Suprapubic skin (tissue), 3 donors: ENCODE data around the gene MYO1E.

Source experiments
- POLR2A ChIP-seq, 2 donors: fragments of 450-650 bp; IDR thresholded peaks; one replicate each; pipeline ENCODE4 v1.6.1; 2017; ENCODE audit warnings: antibody characterized with exemption in 2 of 2, mild to moderate bottlenecking in 2 of 2, moderate library complexity in 2 of 2
- TF ChIP-seq, protein P1 (sequence below), 2 donors: fragments of 200-600 bp in 1 of 2; fragments of 450-650 bp in 1 of 2; sonication (generic) in 1 of 2; IDR thresholded peaks; one replicate each; pipeline ENCODE4 v1.5.1; 2016 to 2019; ENCODE audit warnings: antibody characterized with exemption in 2 of 2, mild to moderate bottlenecking in 1 of 2, moderate library complexity in 1 of 2

DNA sequence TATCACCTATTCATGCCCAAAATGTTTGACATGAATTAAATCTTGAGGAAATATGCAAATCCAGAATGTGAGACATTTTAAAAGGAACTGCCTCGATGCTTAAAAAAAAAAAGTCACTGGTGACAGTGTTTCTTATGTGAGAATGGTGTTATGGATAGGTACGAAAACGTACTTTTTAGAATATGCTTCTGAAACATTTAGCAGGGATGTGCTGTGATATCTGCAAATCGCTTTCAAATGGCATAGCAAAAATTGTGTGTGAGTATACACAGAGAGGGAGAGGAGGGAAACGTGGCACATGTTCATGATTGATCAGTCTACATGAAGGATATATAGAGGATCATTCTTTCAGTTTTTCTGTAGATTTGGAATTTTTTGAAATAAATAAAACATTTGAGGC is 251.7 kb downstream of the MYO1E start:
- TF ChIP-seq, protein P1, sequence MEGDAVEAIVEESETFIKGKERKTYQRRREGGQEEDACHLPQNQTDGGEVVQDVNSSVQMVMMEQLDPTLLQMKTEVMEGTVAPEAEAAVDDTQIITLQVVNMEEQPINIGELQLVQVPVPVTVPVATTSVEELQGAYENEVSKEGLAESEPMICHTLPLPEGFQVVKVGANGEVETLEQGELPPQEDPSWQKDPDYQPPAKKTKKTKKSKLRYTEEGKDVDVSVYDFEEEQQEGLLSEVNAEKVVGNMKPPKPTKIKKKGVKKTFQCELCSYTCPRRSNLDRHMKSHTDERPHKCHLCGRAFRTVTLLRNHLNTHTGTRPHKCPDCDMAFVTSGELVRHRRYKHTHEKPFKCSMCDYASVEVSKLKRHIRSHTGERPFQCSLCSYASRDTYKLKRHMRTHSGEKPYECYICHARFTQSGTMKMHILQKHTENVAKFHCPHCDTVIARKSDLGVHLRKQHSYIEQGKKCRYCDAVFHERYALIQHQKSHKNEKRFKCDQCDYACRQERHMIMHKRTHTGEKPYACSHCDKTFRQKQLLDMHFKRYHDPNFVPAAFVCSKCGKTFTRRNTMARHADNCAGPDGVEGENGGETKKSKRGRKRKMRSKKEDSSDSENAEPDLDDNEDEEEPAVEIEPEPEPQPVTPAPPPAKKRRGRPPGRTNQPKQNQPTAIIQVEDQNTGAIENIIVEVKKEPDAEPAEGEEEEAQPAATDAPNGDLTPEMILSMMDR (IDR thresholded peaks at IDR 0.05), result no peak
- TF ChIP-seq POLR2A (IDR thresholded peaks at IDR 0.05), result no peak
